Measurements from ENCODE around the gene LIME1. TPM values are rescaled to one million over a fixed set of nuclear protein-coding genes. Genes with fewer than 3 reads are reported as not detected.

LIME1 gene
- total RNA-seq, 4 donors from 2014 or later, result 4.7 to 17.0 (median 7.2) TPM

DNA sequence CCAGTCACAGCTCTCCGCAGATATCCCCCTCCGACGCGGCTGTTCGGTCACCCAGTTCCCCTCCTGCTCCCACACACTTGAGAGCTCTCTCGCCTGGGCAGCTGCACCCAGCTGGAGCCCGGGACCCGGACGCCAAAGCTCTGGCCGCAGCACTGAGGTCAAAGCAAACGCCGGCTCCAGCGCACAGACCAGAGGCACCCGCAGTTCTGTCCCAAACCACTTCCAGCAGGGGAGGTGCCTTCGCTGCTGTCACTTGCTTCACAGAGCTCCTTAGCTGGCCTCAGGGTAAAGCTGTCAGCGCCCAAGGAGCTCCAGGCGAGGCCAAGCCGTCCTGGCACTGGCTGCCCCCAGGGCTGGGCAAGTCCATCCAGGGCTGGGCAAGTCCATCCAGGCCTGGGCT lies 31.0 kb downstream of the LIME1 start:
- peaks cover 0 to 62% of the 10 kb centered on the region in 2 donors for H3K36me3 ChIP-seq
- no peaks in the 10 kb centered on the region for H3K27me3 ChIP-seq
- peaks cover 0 to 2% (median 0%) of the 10 kb centered on the region in 3 donors for H3K4me1 ChIP-seq
- H3K4me3 ChIP-seq, result no peak overlapping the region
- TF ChIP-seq, protein P1, sequence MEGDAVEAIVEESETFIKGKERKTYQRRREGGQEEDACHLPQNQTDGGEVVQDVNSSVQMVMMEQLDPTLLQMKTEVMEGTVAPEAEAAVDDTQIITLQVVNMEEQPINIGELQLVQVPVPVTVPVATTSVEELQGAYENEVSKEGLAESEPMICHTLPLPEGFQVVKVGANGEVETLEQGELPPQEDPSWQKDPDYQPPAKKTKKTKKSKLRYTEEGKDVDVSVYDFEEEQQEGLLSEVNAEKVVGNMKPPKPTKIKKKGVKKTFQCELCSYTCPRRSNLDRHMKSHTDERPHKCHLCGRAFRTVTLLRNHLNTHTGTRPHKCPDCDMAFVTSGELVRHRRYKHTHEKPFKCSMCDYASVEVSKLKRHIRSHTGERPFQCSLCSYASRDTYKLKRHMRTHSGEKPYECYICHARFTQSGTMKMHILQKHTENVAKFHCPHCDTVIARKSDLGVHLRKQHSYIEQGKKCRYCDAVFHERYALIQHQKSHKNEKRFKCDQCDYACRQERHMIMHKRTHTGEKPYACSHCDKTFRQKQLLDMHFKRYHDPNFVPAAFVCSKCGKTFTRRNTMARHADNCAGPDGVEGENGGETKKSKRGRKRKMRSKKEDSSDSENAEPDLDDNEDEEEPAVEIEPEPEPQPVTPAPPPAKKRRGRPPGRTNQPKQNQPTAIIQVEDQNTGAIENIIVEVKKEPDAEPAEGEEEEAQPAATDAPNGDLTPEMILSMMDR (IDR thresholded peaks at IDR 0.05), result no peak
- no peak for TF ChIP-seq POLR2AphosphoS5 (IDR thresholded peaks at IDR 0.05)
- no peaks in the 10 kb centered on the region for H3K9me3 ChIP-seq
- WGBS, 2 donors (ENCODE audit: low coverage in 1 of 2), result 0% methylated on average over 1 of the region's 18 CpGs; no CpG with 5 or more reads in 1 of the 2 donors
- ATAC-seq, result no peak
- no peak overlapping the region for H3K27ac ChIP-seq

DNA sequence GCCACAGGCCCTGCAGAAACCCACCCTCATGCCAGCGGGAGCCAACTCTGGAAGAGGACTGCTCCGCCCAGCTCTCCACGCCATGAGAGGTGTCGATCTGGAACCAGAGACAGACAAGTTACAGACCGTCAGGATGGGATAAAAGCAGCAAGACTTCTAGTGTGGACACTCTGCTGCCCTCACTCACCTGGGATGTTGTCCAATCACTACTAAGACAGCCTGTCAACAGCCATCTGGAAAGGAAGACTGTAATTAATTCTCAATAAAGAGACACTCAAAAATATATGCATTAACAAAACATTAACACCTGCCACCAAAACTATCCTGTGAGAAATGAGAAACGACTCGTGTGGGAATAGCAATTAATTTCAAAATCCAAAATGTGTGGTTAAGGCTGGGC lies 31.4 kb downstream of the LIME1 start:
- H3K9me3 ChIP-seq, result no peaks in the 10 kb centered on the region
- H3K27me3 ChIP-seq, result no peaks in the 10 kb centered on the region
- H3K27ac ChIP-seq, result no peak overlapping the region
- TF ChIP-seq, protein P1 (IDR thresholded peaks at IDR 0.05), result no peak
- TF ChIP-seq POLR2A (IDR thresholded peaks at IDR 0.05) (no peak), POLR2AphosphoS5 (IDR thresholded peaks at IDR 0.05) (no peak), EP300 (IDR thresholded peaks at IDR 0.05) (no peak)
- no peak for ATAC-seq
- peaks cover 0 to 6% (median 0%) of the 10 kb centered on the region in 3 donors for H3K4me1 ChIP-seq
- WGBS, 2 donors (ENCODE audit: low coverage in 1 of 2), result 80 to 83% methylated on average over 3 of the region's 7 CpGs
- H3K36me3 ChIP-seq, result peaks cover 0 to 59% of the 10 kb centered on the region in 2 donors
- H3K4me3 ChIP-seq, result no peak overlapping the region

DNA sequence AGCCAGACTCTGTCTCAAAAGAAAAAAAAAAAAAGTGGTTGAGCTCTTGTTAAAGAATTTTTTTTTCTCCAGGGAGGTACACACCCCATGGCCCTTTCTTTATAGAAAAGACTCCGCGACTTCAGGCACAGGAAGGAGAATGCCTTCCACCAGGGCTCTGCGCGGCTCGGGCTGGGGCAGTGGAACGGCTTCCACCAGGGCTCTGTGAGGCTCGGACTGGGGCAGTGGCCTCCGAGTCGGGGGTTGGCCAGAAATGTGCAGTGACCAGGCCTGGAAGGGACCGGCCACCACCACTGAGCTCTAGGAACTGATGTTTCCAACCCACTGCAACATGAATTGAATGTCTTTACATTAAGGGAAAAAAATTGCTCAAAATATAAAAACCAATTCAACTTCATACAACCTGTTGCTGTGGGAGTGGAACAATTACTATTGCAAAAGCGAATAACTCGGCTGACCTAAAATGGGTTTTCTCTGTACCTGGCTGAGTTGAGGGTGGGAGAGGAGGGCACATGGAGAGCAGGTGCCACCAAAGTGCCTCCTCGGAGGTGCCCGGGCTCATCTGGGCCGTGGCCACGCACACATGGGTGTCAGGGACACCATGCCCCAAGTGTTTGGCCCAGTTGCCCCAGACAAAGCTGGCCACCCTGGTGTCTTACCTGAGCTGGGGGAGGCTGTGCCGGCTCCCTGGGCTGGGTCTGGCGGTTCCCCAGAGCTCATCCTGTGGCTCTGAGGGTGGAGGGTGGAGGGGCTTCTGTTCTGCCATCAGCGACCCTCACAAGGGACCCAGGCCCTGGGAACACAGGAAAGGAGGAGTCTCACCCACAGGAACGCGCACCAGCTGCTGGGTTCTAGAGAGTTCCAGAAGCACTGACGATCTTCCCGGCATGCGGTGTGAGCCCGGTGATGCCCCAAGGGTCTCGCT lies 32.4 kb downstream of the LIME1 start:
- H3K27ac ChIP-seq, result no peak overlapping the region
- WGBS, 2 donors (ENCODE audit: low coverage in 1 of 2), result 90 to 96% methylated on average over 10 to 13 of the region's 26 CpGs
- H3K9me3 ChIP-seq, result no peaks in the 10 kb centered on the region
- H3K27me3 ChIP-seq, result no peaks in the 10 kb centered on the region
- no peak for TF ChIP-seq POLR2A (IDR thresholded peaks at IDR 0.05)
- no peak for TF ChIP-seq EP300 (IDR thresholded peaks at IDR 0.05)
- TF ChIP-seq, protein P1 (IDR thresholded peaks at IDR 0.05), result no peak
- TF ChIP-seq POLR2AphosphoS5 (IDR thresholded peaks at IDR 0.05), result no peak
- H3K36me3 ChIP-seq, result peaks cover 0 to 55% of the 10 kb centered on the region in 2 donors
- ATAC-seq, result no peak
- H3K4me1 ChIP-seq, result peaks cover 0 to 14% (median 0%) of the 10 kb centered on the region in 3 donors
- no peak overlapping the region for H3K4me3 ChIP-seq

DNA sequence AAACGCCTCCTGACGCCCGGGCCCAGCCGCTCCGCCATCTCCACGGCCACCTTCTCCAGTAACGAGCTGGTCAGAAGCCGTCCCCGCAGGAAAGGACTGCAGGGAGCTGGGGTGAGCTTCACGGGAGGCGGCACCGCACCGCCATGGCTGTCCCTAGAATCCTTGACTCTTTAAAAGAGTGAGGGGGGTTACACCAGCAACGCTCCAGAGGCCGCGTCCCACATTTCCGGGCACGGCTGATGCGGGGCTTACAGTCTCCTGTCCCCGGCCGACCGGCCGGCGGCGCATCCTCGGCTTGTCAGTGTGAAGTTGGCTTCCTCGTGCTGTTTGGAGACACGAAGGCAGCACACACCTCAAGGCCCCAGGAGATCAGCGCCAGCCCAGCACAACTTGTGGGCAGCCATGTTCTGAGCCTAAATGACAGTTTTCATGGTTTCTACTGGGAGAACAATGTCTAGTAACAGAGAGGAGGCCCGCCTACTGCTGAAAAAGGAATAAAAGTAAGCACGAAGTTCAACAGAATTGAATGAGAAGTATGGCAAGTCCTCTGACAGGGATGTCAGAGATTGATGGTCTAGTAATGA lies 33.5 kb downstream of the LIME1 start:
- Histone ChIP-seq H3K4me3 (no peak overlapping the region), H3K9me3 (no peaks in the 10 kb centered on the region), H3K4me1 (peaks cover 0 to 23% (median 0%) of the 10 kb centered on the region in 3 donors), H3K36me3 (peaks cover 0 to 52% of the 10 kb centered on the region in 2 donors), H3K27me3 (no peaks in the 10 kb centered on the region), H3K27ac (no peak overlapping the region)
- ATAC-seq, result no peak
- TF ChIP-seq EP300 (IDR thresholded peaks at IDR 0.05) (no peak), POLR2A (IDR thresholded peaks at IDR 0.05) (no peak), POLR2AphosphoS5 (IDR thresholded peaks at IDR 0.05) (no peak)
- TF ChIP-seq, protein P1 (IDR thresholded peaks at IDR 0.05), result no peak
- WGBS, 2 donors (ENCODE audit: low coverage in 1 of 2), result 83 to 87% methylated on average over 3 to 11 of the region's 31 CpGs

Data from gastroesophageal sphincter (tissue), 4 donors.